Stimulated activated CD4-positive, alpha-beta T cell treated with anti-CD3 and anti-CD28 coated beads, TNF-alpha, amount 100 ng/mL, for 24 hours (primary cell): ENCODE results near the gene SGMS1.

Experiments
- DNase-seq, 3 experiments: peaks; one replicate each; pipeline ENCODE4 v3.0.0-alpha.2; 2020; ENCODE audit warnings: low read depth in 3 of 3

Gene SGMS1

DNA sequence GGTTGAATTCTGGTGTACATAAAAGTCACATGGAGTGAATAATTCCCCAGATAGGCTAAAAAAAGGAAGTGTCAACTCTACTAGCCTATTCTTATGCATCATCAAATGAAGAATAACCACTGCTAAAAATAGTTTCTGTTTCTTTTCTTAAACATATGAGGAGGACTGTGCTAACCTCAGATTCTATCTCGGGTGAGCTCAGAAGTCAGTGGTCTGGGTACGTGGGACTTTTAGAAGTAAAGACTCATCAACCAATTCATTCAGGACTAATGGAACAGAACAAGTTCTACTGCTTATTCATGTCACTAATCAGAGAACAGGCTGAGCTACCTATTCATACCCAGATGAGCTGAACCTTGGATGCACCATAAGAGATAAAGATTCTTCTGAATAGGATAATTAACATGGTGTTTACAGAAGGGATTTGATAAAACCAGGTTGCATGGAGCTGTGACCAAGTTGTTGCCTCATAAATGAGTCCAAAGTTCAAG lies 362.9 kb downstream of the SGMS1 start:
- no peak for DNase-seq
